ENCODE results near the gene PRDX5.

PRDX5 gene

DNA sequence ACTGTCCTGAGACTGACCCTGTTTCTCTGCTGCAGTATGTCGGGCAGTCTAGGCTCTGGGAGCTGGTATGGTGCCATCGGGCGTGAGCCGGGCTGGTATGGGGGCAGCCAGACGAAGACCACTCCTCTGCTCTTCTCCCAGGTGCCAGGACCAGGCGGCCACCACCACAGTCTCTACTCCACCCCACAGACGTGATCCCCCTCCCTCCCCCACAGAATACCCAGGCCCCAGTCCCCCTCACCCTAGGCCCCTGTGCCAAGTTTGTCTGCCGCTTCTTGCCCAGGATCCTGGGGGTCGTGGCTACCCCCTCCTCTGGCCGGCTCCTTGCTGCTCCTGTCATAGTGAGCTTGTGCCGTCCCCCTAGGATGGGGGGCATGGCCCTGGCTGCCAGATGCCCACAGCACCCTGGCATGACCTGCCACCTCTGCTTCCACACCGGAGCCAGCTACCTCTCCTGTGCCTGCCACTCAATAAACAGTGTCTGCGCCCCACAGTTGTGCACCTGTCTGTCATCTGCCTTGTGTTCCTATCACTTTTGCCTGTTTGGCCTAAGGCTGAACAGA, 28.8 kb upstream of the PRDX5 start:
- ChIA-PET POLR2A (interaction anchor here (0.9 to 2.2 kb wide), 4 partner anchors 12 to 103 kb away, joined by 3 to 13 read pairs (median 4); partner anchors contain the start of gene STIP1), CTCF (interaction anchor here (1.1 to 2.1 kb wide), 2 partner anchors 12 to 68 kb away, joined by 6 to 9 read pairs; no protein-coding TSS in a partner anchor)
- DNase-seq (ENCODE audit: extremely low spot score), result no peak
- TF ChIP-seq BHLHE40 (IDR thresholded peaks at IDR 0.05; ENCODE audit: borderline replicate concordance), result no peak
- TF ChIP-seq ARNT (IDR thresholded peaks at IDR 0.05), result no peak
- no peak for TF ChIP-seq ZNF384 (IDR thresholded peaks at IDR 0.05)
- no peak for TF ChIP-seq ELF4 (IDR thresholded peaks at IDR 0.05)
- TF ChIP-seq LEF1 (IDR thresholded peaks at IDR 0.05; ENCODE audit: borderline replicate concordance), result no peak
- no peak for TF ChIP-seq FOXK2 (IDR thresholded peaks at IDR 0.05)
- TF ChIP-seq SUZ12 (IDR thresholded peaks at IDR 0.05), result no peak
- no peak for TF ChIP-seq FOXA1 (IDR thresholded peaks at IDR 0.05)
- TF ChIP-seq CTBP1 (IDR thresholded peaks at IDR 0.05; ENCODE audit: borderline replicate concordance), result no peak
- TF ChIP-seq, protein P1, sequence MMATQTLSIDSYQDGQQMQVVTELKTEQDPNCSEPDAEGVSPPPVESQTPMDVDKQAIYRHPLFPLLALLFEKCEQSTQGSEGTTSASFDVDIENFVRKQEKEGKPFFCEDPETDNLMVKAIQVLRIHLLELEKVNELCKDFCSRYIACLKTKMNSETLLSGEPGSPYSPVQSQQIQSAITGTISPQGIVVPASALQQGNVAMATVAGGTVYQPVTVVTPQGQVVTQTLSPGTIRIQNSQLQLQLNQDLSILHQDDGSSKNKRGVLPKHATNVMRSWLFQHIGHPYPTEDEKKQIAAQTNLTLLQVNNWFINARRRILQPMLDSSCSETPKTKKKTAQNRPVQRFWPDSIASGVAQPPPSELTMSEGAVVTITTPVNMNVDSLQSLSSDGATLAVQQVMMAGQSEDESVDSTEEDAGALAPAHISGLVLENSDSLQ (IDR thresholded peaks at IDR 0.05), result no peak
- TF ChIP-seq NFRKB (IDR thresholded peaks at IDR 0.05), result no peak
- no peak for TF ChIP-seq FOXM1 (IDR thresholded peaks at IDR 0.05; ENCODE audit: borderline replicate concordance)
- no peak for TF ChIP-seq TARDBP (IDR thresholded peaks at IDR 0.05)
- no peak for TF ChIP-seq SP1 (IDR thresholded peaks at IDR 0.05)
- no peak for TF ChIP-seq L3MBTL2 (conservative IDR thresholded peaks at IDR 0.05)
- TF ChIP-seq HDGF (IDR thresholded peaks at IDR 0.05; ENCODE audit: borderline replicate concordance), result no peak

DNA sequence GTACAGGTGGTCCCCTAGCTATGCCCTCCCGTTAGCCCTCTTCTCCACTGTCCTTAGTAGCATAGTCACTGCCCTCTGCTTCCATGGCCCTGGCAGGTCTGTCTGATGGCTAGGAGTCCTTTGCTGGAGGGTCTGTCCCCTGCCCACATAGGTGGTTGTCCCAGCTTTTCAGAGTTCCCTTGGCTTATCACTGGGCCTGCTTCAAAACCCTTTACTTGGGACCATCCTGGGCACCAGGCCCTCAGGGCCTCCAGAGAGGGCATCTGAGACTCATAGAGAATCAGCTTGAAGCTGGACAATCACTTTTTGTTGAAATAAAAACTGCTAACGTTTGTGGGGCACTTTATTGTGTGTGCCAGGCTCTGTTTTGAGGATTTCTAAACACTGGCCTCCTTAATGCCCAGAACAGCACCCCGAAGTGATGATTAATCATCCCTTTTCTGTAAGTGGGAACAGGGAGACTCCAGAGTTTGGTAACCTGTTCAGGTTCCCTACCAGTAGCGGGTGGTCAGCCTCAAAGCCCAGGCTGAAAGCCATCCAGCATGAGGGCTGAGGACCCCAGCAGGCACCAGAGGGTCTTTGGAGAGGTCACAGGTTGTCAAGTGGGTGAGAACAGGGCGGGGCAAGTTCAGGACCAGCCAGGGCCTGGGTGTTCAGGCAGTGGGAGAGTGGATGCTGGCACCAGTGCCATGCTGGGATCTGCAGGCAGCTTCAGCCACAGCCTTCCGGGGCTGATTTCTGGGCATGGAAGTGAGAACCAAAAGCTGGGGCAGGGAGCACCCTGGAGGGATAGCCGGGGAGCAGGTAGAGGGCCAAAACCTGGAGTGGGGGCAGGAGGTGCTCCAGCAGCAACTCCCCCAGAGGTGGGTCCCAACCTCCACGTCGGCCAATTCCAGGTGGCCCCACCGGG, 27.3 kb upstream of the PRDX5 start:
- ChIA-PET CTCF (interaction anchor here (0.6 to 2.1 kb wide), 3 partner anchors 10 to 66 kb away, joined by 3 to 9 read pairs (median 6); no protein-coding TSS in a partner anchor), POLR2A (interaction anchor here (0.9 to 2.2 kb wide), 4 partner anchors 14 to 105 kb away, joined by 3 to 13 read pairs (median 4); partner anchors contain the start of genes PRDX5 and STIP1)
- DNase-seq (ENCODE audit: extremely low spot score), result no peak
- TF ChIP-seq BHLHE40 (IDR thresholded peaks at IDR 0.05; ENCODE audit: borderline replicate concordance) (no peak), FOXK2 (IDR thresholded peaks at IDR 0.05) (no peak), LEF1 (IDR thresholded peaks at IDR 0.05; ENCODE audit: borderline replicate concordance) (no peak), SP1 (IDR thresholded peaks at IDR 0.05) (no peak), SUZ12 (IDR thresholded peaks at IDR 0.05) (no peak), TARDBP (IDR thresholded peaks at IDR 0.05) (no peak), ELF4 (IDR thresholded peaks at IDR 0.05) (no peak), CTBP1 (IDR thresholded peaks at IDR 0.05; ENCODE audit: borderline replicate concordance) (no peak), L3MBTL2 (conservative IDR thresholded peaks at IDR 0.05) (no peak), NFRKB (IDR thresholded peaks at IDR 0.05) (no peak)

DNA sequence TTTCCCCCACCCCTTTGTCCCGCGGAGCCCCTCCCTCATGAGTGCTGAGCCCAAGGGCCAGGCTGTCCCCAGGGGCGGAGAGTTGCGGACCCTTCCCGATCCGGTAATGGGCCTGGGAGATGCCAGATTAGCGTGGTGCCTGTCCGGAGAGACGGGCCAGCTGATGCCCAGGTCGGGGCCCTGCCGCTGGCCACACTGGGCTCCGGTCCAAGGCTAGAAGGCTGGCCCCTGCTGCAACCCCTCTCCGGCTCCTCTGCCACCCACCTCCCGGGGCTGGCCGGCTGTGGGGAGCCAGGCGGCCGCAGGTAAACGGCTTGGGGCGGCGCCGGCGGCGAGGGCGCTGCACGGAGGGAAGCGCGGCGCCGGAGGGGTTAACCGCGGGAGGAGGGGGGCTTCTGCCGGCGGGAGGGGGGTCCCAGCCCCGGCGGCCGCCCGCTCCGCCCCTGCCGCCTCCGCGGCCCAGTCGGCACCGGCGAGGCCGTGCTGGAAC, 26.6 kb upstream of the PRDX5 start, which contains the start of gene KCNK4:
KCNK4 (plus strand) TSS at position 41 of the 490 bp plus-strand sequence. CDS start 1,717 bp downstream, outside the sequence.
- DNase-seq (ENCODE audit: extremely low spot score), result no peak
- ChIA-PET POLR2A (interaction anchor here (2.2 kb wide), 1 partner anchor 20 kb away, joined by 13 read pairs; no protein-coding TSS in a partner anchor), CTCF (interaction anchor here (2.1 kb wide), 1 partner anchor 10 kb away, joined by 9 read pairs; no protein-coding TSS in a partner anchor)
- TF ChIP-seq HDGF (IDR thresholded peaks at IDR 0.05; ENCODE audit: borderline replicate concordance), result no peak
- no peak for TF ChIP-seq TARDBP (IDR thresholded peaks at IDR 0.05)
- TF ChIP-seq ZNF384 (IDR thresholded peaks at IDR 0.05), result no peak
- no peak for TF ChIP-seq ELF4 (IDR thresholded peaks at IDR 0.05)
- no peak for TF ChIP-seq ARNT (IDR thresholded peaks at IDR 0.05)
- TF ChIP-seq LEF1 (IDR thresholded peaks at IDR 0.05; ENCODE audit: borderline replicate concordance), result no peak
- TF ChIP-seq, protein P1 (IDR thresholded peaks at IDR 0.05), result no peak
- TF ChIP-seq BHLHE40 (IDR thresholded peaks at IDR 0.05; ENCODE audit: borderline replicate concordance), result no peak

DNA sequence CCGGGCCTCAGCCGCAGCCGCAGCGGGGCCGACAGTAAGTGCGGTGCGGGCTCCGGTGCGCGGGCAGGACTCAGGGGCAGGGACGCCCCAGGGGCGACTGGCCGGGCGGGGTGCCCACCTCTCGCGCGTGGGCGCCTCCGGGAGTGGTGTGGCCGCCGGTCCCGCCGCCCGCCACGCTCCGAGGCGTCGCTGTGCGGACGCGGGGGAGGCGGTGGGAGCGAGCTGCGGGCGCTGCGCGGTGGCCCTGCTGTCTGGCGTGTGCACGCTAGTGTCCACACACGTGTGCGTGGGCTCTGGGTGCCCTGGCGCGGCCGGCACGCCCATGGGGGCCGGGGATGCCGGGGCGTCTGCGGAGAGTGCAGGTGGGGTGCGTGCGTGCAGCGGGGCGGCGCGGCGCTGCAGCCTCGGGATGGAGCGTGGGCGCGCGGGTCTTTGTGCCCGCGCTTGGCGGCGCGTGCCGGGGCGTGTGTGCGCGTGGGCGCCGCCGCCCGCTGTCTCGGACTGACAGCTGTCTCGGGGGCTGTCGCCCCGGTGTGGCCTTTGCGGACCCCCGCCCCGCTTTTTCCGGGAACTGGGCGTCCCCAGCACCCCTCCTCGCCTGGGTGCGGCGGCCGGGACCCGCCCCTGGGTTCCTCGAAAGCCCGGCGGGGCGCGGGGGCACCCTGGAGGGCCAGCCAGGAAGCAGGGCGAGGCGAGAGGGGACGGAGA, 26.0 kb upstream of the PRDX5 start:
- CTCF ChIA-PET, result interaction anchor here (0.8 kb wide), 1 partner anchor 10 kb away, joined by 3 read pairs; no protein-coding TSS in a partner anchor
- POLR2A ChIA-PET, result interaction anchor here (0.9 to 1.0 kb wide), 2 partner anchors 26 to 497 kb away, joined by 3 read pairs; partner anchors contain the start of genes PRDX5 and TRMT112
- no peak for DNase-seq (ENCODE audit: extremely low spot score)
- no peak for TF ChIP-seq ZNF384 (IDR thresholded peaks at IDR 0.05)
- no peak for TF ChIP-seq LEF1 (IDR thresholded peaks at IDR 0.05; ENCODE audit: borderline replicate concordance)
- no peak for TF ChIP-seq HDGF (IDR thresholded peaks at IDR 0.05; ENCODE audit: borderline replicate concordance)
- TF ChIP-seq, protein P1 (IDR thresholded peaks at IDR 0.05), result no peak
- no peak for TF ChIP-seq FOXK2 (IDR thresholded peaks at IDR 0.05)
- no peak for TF ChIP-seq FOXM1 (IDR thresholded peaks at IDR 0.05; ENCODE audit: borderline replicate concordance)
- no peak for TF ChIP-seq BHLHE40 (IDR thresholded peaks at IDR 0.05; ENCODE audit: borderline replicate concordance)
- TF ChIP-seq ELF4 (IDR thresholded peaks at IDR 0.05), result no peak
- no peak for TF ChIP-seq SUZ12 (IDR thresholded peaks at IDR 0.05)
- TF ChIP-seq FOXA1 (IDR thresholded peaks at IDR 0.05), result no peak
- no peak for TF ChIP-seq L3MBTL2 (conservative IDR thresholded peaks at IDR 0.05)
- TF ChIP-seq CTBP1 (IDR thresholded peaks at IDR 0.05; ENCODE audit: borderline replicate concordance), result no peak
- TF ChIP-seq SP1 (IDR thresholded peaks at IDR 0.05), result no peak
- no peak for TF ChIP-seq TARDBP (IDR thresholded peaks at IDR 0.05)
- TF ChIP-seq NFRKB (IDR thresholded peaks at IDR 0.05), result no peak
- no peak for TF ChIP-seq ARNT (IDR thresholded peaks at IDR 0.05)

Measured in HEK293T (cell line).